K562 (cell line): Measurements from ENCODE around the gene GPR108. TPM values are rescaled to one million over a fixed set of nuclear protein-coding genes. Genes with fewer than 3 reads are reported as not detected.

Source experiments
- ATAC-seq: fragments of 200-7000 bp; cut with Tn5 transposase; 3 replicates; pipeline ENCODE4 v1.9.1; 2020; ENCODE audit warnings: moderate library complexity
- BruUV-seq: library from RNA; stranded (reverse); fragments of 400-500 nt; replicated peaks from 2 replicates; lab custom pipeline; 2021; lab: Mats Ljungman, UMichigan
- CTCF ChIA-PET: fragments of 300-600 bp; formaldehyde crosslinking; extraction: SDS; loops from one replicate; lab custom pipeline; 2021; ENCODE audit warnings: low intra/inter-chr PET ratio; lab: Yijun Ruan, JAX
- POLR2A ChIA-PET: fragments of 300-600, 350-650 bp; sonication (Branson Sonifier 250); formaldehyde crosslinking; extraction: SDS; loops from one replicate; lab custom pipeline; 2021; ENCODE audit warnings: antibody characterized with exemption, inconsistent platforms; lab: Yijun Ruan, JAX
- DNase-seq, 4 experiments: peaks; one replicate each; pipeline versions ENCODE4 v3.0.0 to v3.0.0-alpha.2; 2011 to 2018; ENCODE audit warnings: low spot score in 3 of 4, mixed read lengths in 3 of 4; ENCODE audit errors: extremely low read depth in 1 of 4
- FAIRE-seq: peaks from 2 replicates; lab custom pipeline; 2011; peaks lifted over from hg19 to GRCh38; lab: Jason Lieb, UNC
- H2AFZ ChIP-seq: 2 replicates; pipeline ENCODE4 v1.6.0; 2011; ENCODE audit warnings: low read depth, low read length, control low read depth, inconsistent platforms
- H3K27ac ChIP-seq: fragments of 200-600 bp; 3 replicates; pipeline ENCODE4 v1.8.0; 2011; ENCODE audit warnings: low read depth, mild to moderate bottlenecking, control low read depth, inconsistent platforms, low read length, moderate library complexity, mixed read lengths; ENCODE audit errors: extremely low read depth
- H3K27me3 ChIP-seq, 2 experiments: fragments of 300-600 bp in 1 of 2; 2 replicates in 1 of 2; 3 replicates in 1 of 2; pipeline versions ENCODE4 v1.6.0 to v1.8.0; 2011; ENCODE audit warnings: inconsistent platforms in 2 of 2, low read length in 2 of 2, mild to moderate bottlenecking in 1 of 2, mixed read lengths in 1 of 2, moderate library complexity in 1 of 2; ENCODE audit not compliant: control insufficient read depth in 2 of 2, insufficient read depth in 2 of 2
- H3K36me3 ChIP-seq: fragments of 300-600 bp; 3 replicates; pipeline ENCODE4 v1.8.0; 2011; ENCODE audit warnings: mild to moderate bottlenecking, low read length, inconsistent platforms; ENCODE audit not compliant: control insufficient read depth, insufficient read depth
- H3K4me1 ChIP-seq, 2 experiments: fragments of 200-600 bp in 1 of 2; replicated peaks in 1 of 2; 2 replicates in 1 of 2; 3 replicates in 1 of 2; pipeline versions ENCODE4 v1.5.1 to v1.8.0; 2011; ENCODE audit warnings: inconsistent platforms in 2 of 2, low read length in 2 of 2, mild to moderate bottlenecking in 1 of 2, mixed read lengths in 1 of 2, moderate library complexity in 1 of 2; ENCODE audit not compliant: control insufficient read depth in 2 of 2, insufficient read depth in 2 of 2
- H3K4me2 ChIP-seq: 2 replicates; pipeline ENCODE4 v1.6.1; 2011; ENCODE audit warnings: low read length, control low read depth, inconsistent platforms, mixed read lengths; ENCODE audit not compliant: insufficient read depth
- H3K4me3 ChIP-seq: fragments of 200-600 bp; sonication (generic), shearing (Covaris generic); 2 replicates; pipeline ENCODE4 v1.5.1; 2016; ENCODE audit warnings: control low read depth, inconsistent platforms
- H3K79me2 ChIP-seq: fragments of 200-600 bp; 3 replicates; pipeline ENCODE4 v1.8.0; 2011; ENCODE audit warnings: low read length, inconsistent platforms; ENCODE audit not compliant: control insufficient read depth, insufficient read depth
- H3K9ac ChIP-seq, 2 experiments: 2 replicates each; pipeline versions ENCODE4 v1.6.0 to v1.6.1; 2011; ENCODE audit warnings: low read depth in 2 of 2, low read length in 2 of 2, control low read depth in 1 of 2, inconsistent platforms in 1 of 2, mild to moderate bottlenecking in 1 of 2, mixed read lengths in 1 of 2; ENCODE audit not compliant: insufficient read depth in 1 of 2
- H3K9me1 ChIP-seq: one replicate; pipeline ENCODE4 v1.6.0; 2011; ENCODE audit warnings: inconsistent platforms, mild to moderate bottlenecking, low read length, moderate library complexity; ENCODE audit not compliant: control insufficient read depth, insufficient read depth
- H3K9me3 ChIP-seq: replicated peaks from 2 replicates; pipeline ENCODE4 v1.5.1; 2011; ENCODE audit warnings: low read depth, low read length, inconsistent platforms; ENCODE audit not compliant: control insufficient read depth, insufficient read depth
- H4K20me1 ChIP-seq: replicated peaks from 2 replicates; pipeline ENCODE4 v1.6.1; 2011; ENCODE audit warnings: low read length, inconsistent platforms, mixed read lengths; ENCODE audit not compliant: control insufficient read depth, insufficient read depth
- ATF7 ChIP-seq: fragments of 450-650 bp; IDR thresholded peaks from 2 replicates; pipeline ENCODE4 v1.7.1; 2014; ENCODE audit warnings: mild to moderate bottlenecking, moderate library complexity
- EZH2 ChIP-seq: IDR thresholded peaks from 2 replicates; pipeline ENCODE4 v1.6.1; 2012; ENCODE audit warnings: low read depth, mild to moderate bottlenecking, inconsistent platforms, low read length, borderline replicate concordance
- HNRNPK ChIP-seq: fragments of 200-400 bp; formaldehyde crosslinking; IDR thresholded peaks from one replicate; pipeline ENCODE4 v1.6.1; 2018; ENCODE audit warnings: mild to moderate bottlenecking, low read depth, low read length; ENCODE audit not compliant: poor library complexity, severe bottlenecking
- LARP7 ChIP-seq: fragments of 450-650 bp; IDR thresholded peaks from 2 replicates; pipeline ENCODE4 v1.6.1; 2016
- NFIC ChIP-seq: fragments of 450-650 bp; IDR thresholded peaks from 2 replicates; pipeline ENCODE4 v1.6.1; 2017; ENCODE audit warnings: mild to moderate bottlenecking, inconsistent platforms
- TRIM24 ChIP-seq, 2 experiments: fragments of 450-650 bp; IDR thresholded peaks; 2 replicates each; pipeline ENCODE4 v1.6.1; 2016
- ZNF324 ChIP-seq: fragments of 250-450 bp; sonication (Bioruptor Pico); IDR thresholded peaks from 2 replicates; pipeline ENCODE4 v1.4.0; 2020; ENCODE audit warnings: mild to moderate bottlenecking
- WGBS: fragments of 100-300 bp; shearing (Covaris generic); methylation state at CpG from one replicate; pipeline ENCODE4 v1.1.6; 2016; ENCODE audit warnings: low coverage, mixed read lengths; ENCODE audit not compliant: insufficient coverage; ENCODE audit errors: missing lambda C conversion rate; 5-methylcytosine and 5-hydroxymethylcytosine counted together
- in situ Hi-C: fragments of 300-500 bp; cut with MboI; formaldehyde crosslinking; loops from 4 replicates; pipeline ENCODE4 v1.15.0; 2018; ENCODE audit warnings: inconsistent platforms, mixed read lengths
- intact Hi-C: fragments of 100-400 bp; cut with micrococcal nuclease; formaldehyde crosslinking; loops from 2 replicates; pipeline ENCODE4 v1.14.2; 2022
- polyA plus RNA-seq, 8 experiments: library from polyadenylated mRNA; depleted of rRNA in 4 of 8; stranded (reverse) in 5 of 8; unstranded in 3 of 8; fragments of >200 nt; fragmentation: Nextera tagmentation in 2 of 8; fragmentation: Illumina TruSeq in 1 of 8; extraction: Ambion mirVana in 2 of 8; extraction: Trizol in 1 of 8; gene quantifications; 2 replicates each; pipeline versions ENCODE4 v1.2.1 to v1.2.3, GENCODE V29; 2011 to 2014; ENCODE audit warnings: inconsistent platforms in 1 of 8, missing spikeins in 1 of 8
- total RNA-seq, 7 experiments: library from RNA; depleted of rRNA in 6 of 7; stranded (reverse); fragments of >200 nt in 6 of 7; fragmentation: Illumina TruSeq in 2 of 7; extraction: Trizol in 2 of 7; gene quantifications; 2 replicates each; pipeline versions ENCODE4 v1.2.1 to v1.2.3, GENCODE V29; 2011 to 2021; ENCODE audit warnings: low replicate concordance in 1 of 7
- TF ChIP-seq, protein P1 (sequence below), 2 experiments: fragments of 450-650 bp in 1 of 2; sonication (generic) in 1 of 2; formaldehyde crosslinking in 1 of 2; IDR thresholded peaks; 2 replicates each; pipeline versions ENCODE4 v1.7.1 to v1.9.0; 2016 to 2022; ENCODE audit warnings: inconsistent platforms in 1 of 2, mild to moderate bottlenecking in 1 of 2, missing genetic modification reagents in 1 of 2

The GPR108 gene
- total and polyA plus RNA-seq, 9 of the 15 experiments (the other 6 are each of a cell fraction or from before 2014, with no cell fraction given): 2.4 to 33.2 (median 24.4) TPM

DNA sequence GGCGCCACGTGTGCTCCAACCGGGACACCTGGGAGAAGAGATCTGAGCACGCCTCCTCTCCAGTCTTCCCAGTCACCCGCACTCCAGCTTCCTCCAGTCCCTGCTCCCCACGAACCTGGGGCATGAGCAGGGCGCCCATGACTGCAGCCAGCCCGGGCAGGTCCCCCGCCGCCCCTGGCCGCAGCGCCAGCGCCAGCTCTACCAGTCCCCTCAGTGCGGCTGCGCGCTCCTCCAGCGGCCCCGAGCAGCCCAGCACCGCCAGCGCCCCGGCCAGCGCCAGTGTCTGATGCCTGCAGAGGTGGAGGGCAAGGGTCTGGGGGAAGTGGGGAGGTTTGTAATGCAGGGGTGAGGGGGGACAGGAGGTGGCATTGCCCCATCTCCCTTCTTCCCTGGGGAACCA lies 16.8 kb upstream of the GPR108 start:
- ChIA-PET CTCF (interaction anchor here (0.7 kb wide), 1 partner anchor 96 kb away, joined by 3 read pairs; no protein-coding TSS in a partner anchor), POLR2A (interaction anchor here (0.7 to 1.8 kb wide), 4 partner anchors 12 to 151 kb away, joined by 3 to 11 read pairs (median 4); partner anchors contain the start of gene SH2D3A)
- H3K4me1 ChIP-seq: peaks cover 0 to 35% of the 10 kb centered on the region in 2 experiments; a peak in 3 of 5 replicates
- no peaks in the 10 kb centered on the region for H3K9me1 ChIP-seq
- in situ Hi-C loops: no loop called here
- DNase-seq: no peak
- no peaks in the 10 kb centered on the region for H3K79me2 ChIP-seq
- H3K27ac ChIP-seq: no peak overlapping the region
- TF ChIP-seq LARP7 (no peak), ATF7 (no peak), NFIC (no peak), HNRNPK (no peak), ZNF324 (CRISPR knock-in tag) (no peak), TRIM24 (IDR thresholded peaks at IDR 0.05) (no peak), EZH2 (no peak)
- TF ChIP-seq, protein P1, sequence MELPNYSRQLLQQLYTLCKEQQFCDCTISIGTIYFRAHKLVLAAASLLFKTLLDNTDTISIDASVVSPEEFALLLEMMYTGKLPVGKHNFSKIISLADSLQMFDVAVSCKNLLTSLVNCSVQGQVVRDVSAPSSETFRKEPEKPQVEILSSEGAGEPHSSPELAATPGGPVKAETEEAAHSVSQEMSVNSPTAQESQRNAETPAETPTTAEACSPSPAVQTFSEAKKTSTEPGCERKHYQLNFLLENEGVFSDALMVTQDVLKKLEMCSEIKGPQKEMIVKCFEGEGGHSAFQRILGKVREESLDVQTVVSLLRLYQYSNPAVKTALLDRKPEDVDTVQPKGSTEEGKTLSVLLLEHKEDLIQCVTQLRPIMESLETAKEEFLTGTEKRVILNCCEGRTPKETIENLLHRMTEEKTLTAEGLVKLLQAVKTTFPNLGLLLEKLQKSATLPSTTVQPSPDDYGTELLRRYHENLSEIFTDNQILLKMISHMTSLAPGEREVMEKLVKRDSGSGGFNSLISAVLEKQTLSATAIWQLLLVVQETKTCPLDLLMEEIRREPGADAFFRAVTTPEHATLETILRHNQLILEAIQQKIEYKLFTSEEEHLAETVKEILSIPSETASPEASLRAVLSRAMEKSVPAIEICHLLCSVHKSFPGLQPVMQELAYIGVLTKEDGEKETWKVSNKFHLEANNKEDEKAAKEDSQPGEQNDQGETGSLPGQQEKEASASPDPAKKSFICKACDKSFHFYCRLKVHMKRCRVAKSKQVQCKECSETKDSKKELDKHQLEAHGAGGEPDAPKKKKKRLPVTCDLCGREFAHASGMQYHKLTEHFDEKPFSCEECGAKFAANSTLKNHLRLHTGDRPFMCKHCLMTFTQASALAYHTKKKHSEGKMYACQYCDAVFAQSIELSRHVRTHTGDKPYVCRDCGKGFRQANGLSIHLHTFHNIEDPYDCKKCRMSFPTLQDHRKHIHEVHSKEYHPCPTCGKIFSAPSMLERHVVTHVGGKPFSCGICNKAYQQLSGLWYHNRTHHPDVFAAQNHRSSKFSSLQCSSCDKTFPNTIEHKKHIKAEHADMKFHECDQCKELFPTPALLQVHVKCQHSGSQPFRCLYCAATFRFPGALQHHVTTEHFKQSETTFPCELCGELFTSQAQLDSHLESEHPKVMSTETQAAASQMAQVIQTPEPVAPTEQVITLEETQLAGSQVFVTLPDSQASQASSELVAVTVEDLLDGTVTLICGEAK (IDR thresholded peaks at IDR 0.05): no peak
- TF ChIP-seq, protein P1 (CRISPR knock-in tag; IDR thresholded peaks at IDR 0.05): no peak
- WGBS: 93% methylated on average over 18 of the region's 22 CpGs
- H3K4me2 ChIP-seq: no peak overlapping the region
- intact Hi-C loops: no loop called here
- no TSS peak for BruUV-seq
- peaks cover 45% of the 10 kb centered on the region; the same call in 2 of the 3 replicates for H3K36me3 ChIP-seq
- no peak overlapping the region for H3K4me3 ChIP-seq
- H3K9me3 ChIP-seq: no peaks in the 10 kb centered on the region
- FAIRE-seq: no peak
- no peak for ATAC-seq
- no peaks in the 10 kb centered on the region for H4K20me1 ChIP-seq
- no peaks in the 10 kb centered on the region for H3K27me3 ChIP-seq
- no peak overlapping the region for H2AFZ ChIP-seq
- peak overlapping the region in 1 of 2 experiments; percentile 58; a peak in 2 of 4 replicates for H3K9ac ChIP-seq
